Ecto neural progenitor cell (in vitro differentiated cells): ENCODE data around the gene KMT2D.
A peak's percentile ranks its signal among the peaks of the same experiment; 100 is the strongest.
"Not testable (repeated sequence)": the region's sequence is repeated elsewhere in the genome, so short reads cannot be mapped to it uniquely, and the experiment has no call there.

ENCODE experiments used
- DNase-seq: peaks from one replicate; pipeline ENCODE4 v3.0.0-alpha.2; 2018; ENCODE audit warnings: low spot score

The KMT2D gene

DNA sequence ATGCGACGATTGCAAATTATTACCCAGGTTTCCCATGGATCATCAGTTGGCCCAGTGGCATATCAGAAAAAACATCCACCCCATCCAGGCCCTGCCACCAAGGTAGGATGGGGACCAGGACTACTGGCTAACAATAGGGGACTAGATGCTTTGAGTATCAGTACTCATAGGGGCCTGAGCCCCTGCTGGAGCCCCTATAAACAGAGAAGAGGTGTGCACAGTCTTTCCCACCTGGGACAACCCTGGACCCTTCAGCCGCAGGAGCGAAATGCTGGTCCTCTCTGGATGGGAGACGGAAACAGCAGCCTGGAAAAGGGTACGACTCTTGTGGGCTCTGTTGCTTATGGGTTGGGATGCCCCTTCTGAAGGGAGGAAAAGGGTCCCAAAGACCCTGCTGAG is 28.3 kb upstream of the KMT2D start:
- no peak for DNase-seq

DNA sequence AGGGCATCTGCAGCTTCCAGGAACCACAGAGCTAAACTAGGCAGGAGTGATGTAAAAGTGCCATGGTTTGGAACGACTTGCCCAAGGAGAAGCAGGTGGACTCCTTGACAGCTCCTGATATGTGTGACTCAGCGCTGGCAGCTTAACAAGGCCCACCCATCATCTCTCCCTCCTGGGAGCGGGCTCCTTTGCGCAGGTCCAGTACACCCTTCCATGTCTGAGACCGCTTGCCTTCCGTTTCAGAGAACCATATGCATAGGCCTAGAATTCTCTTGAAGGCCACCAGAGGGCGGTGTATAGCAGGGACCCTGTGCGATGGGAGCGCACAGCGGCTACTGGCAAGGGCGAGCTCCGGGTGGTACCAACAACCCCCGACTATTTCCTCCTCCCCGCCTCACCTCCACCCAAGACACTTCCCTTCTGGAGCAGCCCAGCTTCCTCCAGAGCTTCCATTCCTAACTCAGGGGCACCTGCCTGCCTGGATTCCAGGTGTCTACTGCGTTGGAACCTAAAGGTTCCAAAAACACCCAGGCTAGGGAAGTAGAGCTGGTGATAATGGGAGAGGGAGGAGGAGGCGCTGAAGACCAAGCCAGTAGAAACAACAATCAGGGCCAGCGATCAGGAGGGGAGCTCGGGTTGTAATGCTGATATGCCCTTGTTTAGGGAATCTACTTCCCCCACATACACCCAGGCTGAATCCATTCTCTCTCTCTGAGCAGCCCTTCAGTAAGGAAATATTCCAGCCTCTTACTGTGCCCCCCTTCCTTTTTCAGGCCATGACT is 27.7 kb upstream of the KMT2D start:
- DNase-seq: peak; percentile 86

GRCh38 chr12:49086116-49086515 is 25.5 kb upstream of the KMT2D start:
- DNase-seq: no peak

GRCh38 chr12:49084438-49084837 is 23.8 kb upstream of the KMT2D start:
- DNase-seq: no peak

GRCh38 chr12:49079793-49080192 is 19.2 kb upstream of the KMT2D start:
- DNase-seq: no peak

DNA sequence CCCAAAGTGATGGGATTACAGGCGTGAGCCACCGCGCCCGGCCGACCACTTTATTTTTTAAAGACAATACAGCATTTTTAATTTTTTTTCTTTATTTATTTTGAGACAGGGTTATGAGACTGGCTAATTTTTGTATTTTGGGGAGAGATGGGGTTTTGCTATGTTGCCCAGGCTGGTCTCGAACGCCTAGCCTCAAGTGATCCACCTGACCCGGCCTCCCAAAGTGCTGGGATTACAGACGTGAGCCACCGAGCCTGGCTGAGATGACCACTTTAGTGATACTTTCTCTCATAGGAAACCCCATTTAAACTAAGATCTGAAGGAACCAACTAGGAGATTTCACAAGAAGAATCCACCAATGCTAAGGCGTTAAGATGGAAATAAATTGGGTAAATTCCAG is 10.4 kb upstream of the KMT2D start:
- no peak for DNase-seq

DNA sequence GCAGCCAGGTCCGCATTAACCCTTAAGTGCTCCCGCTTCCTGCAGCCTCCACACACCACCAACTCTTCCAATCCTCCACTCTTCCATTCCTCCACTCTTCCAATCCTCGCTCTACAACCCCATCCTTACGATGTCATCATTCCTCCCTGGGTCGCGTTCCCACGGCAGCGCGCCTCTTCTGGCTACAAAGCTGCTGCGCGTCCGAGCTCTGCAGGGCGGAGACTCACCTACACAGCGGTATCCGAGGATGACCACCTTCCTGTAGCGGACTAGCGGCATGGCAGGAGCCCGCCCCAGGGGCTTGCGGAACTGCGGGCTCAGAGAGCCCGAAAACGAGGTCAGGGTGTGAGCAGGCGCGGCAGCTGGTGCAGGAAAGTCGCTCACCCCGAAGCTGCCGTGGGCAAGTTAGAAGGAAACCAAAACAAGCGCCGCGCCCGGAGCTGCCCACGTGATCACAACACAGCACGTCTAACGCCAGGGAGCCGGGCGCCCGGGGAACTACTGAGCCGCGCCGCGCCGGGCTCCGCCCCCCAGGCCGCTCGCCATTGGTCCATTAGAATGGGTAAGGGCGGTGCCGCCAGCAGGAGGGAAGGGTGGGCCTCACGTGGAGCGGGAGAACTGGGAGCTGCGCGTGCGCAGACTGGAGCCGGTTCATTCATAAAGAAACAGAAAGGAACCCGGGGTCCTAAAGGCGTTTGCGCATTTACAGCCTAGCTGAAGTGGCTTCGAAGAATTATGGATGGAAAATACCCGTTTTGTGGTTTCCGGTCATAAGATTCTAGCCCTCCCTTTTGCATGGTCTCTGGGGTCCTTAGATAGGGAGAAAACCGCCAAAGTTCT is 9.1 kb upstream of the KMT2D start, which contains the start of gene RHEBL1:
Gene RHEBL1 (minus strand): TSS at position 473 of the 840 bp plus-strand sequence. CDS start 194 bp downstream, at position 279.
- peak; percentile 99 for DNase-seq

DNA sequence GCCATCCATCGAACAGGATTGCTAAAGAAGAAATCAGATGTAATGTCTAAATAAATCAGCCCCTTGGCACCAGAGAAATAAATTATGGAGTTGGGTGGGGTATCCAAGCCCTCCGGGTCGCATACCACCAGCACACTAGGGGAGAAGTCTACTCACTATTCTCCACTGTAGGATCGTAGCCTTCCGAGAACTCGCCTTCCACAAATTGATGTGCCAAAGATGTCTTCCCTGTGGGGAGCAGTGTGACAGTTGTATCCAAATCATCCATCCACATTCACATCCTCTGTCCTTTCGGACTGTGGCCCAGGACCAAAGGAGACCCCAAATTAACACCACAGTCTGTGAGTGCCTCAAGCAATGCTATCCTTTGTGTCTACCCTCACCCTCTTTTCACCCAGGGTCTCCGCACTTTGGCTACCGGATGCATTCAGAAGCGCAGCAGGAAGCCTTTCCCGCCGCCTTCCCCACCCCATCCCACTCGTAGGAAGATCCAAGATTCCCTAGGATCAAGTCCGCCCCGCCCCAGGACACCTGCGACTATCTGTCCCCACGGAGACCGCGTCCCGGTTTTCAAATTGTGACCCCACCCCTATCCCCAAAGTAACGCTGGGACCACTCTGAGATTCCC is 8.4 kb upstream of the KMT2D start:
- DNase-seq: peak; percentile 64

GRCh38 chr12:49066120-49066519 is 5.5 kb upstream of the KMT2D start:
- DNase-seq: no peak

GRCh38 chr12:49064767-49065152 is 4.2 kb upstream of the KMT2D start:
- DNase-seq: no peak

DNA sequence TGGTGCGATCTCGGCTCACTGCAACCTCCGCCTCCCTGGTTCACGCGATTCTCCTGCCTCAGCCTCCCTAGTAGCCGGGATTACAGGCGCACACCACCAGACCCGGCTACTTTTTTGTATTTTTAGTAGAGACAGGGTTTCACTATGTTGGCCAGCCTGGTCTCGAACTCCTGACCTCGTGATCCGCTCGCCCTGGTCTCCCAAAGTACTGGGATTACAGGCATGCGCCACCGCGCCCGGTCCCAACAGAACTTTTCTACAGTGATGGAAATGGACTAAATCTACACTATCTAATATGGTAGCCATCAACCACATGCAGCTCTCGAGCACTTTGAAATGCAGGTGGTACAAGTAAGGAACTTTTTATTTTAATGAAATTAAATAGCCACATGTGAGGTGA is 1.3 kb upstream of the KMT2D start:
- not testable (repeated sequence) for DNase-seq

GRCh38 chr12:49061157-49061650 is 610 bp upstream of the KMT2D start:
- DNase-seq: peak; percentile 51

GRCh38 chr12:49059299-49060171 is 1.1 kb downstream of the KMT2D start:
- peak; percentile 69 for DNase-seq

DNA sequence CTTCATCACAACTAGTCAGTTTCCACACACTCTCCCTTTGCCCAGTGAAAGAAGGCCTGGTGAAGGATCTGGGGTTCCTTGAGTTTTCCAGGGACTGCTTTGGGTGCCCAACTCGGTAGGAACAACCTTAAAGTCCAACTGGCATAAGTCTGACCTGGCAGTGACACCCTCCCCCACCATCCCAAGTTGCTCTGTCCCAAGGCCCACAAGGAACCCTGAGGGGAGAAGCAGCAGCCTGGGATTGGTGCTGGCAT is 1.6 kb downstream of the KMT2D start:
- no peak for DNase-seq

DNA sequence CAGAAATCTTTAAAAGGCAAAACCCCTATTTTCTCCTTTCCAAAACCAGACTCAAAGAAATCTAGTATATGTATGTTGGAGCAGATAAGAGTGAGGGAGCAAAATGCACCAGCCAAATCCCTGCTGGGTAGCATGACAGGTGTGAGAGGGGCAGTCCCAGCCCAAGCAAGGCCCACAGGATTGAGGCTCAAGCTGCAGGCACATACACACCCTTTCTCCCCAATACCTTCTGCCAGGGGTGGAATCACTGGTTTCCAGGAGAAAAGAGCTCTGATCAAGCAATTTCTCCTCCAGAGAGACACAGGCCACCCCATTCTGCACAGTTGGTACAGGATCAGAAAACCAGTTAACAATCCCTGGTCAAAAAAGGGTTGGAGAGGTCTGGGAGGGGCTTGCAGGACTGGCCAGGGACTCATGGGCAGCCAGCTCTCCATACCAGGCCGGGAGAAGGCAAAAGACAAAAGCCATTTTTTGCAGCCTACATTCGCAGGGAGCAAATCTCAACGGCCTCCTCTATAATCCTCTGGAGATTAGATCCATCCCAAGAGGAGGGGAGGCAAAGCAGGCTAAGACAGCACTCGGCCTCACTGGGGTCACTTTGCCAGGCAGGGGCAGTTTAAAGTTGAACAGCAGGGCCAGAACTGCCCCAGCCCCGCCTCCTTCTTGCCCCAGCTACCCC is 2.1 kb downstream of the KMT2D start:
- DNase-seq: no peak

DNA sequence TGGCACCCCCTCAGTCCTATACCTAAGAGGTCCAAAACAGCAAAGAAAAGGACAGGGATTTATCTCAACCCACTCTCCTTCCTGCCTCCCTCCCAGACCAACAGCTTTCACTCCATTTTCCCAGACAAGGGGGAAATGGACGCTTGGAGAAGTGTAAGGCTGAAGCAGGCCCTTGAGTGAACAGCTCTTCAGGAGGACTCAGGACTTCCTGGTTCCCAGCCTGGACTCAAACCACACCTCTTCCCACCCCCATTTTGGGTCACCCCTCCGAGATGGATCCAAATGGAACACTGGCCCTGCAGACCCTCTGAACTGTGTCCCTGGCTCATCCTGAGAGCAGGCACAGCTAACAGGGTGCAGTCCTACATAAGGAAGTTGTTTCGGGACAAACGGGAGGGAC is 2.7 kb downstream of the KMT2D start:
- DNase-seq: no peak

- DNase-seq: peak; percentile 64
These were observed 4.4 kb downstream of the KMT2D start for GRCh38 chr12:49055978-49056754.

- no peak for DNase-seq
These were observed 5.5 kb downstream of the KMT2D start for GRCh38 chr12:49055092-49055491.

- DNase-seq: no peak
These were observed 6.1 kb downstream of the KMT2D start for GRCh38 chr12:49054524-49054923.

- no peak for DNase-seq
These were observed 6.5 kb downstream of the KMT2D start for GRCh38 chr12:49054096-49054495.
